Neural progenitor cell (in vitro differentiated cells): Measurements from ENCODE around the gene EYS. TPM values are rescaled to one million over a fixed set of nuclear protein-coding genes. Genes with fewer than 3 reads are reported as not detected.

Experiments used
- DNase-seq: peaks from one replicate; pipeline ENCODE4 v3.0.0-alpha.2; 2016; ENCODE audit warnings: low spot score
- H2AFZ ChIP-seq: fragments of 200-600 bp; sonication (generic); replicated peaks from 2 replicates; pipeline ENCODE4 v1.6.1; 2016; ENCODE audit warnings: antibody characterized with exemption
- H3F3A ChIP-seq: fragments of 200-600 bp; sonication (generic); 2 replicates; pipeline ENCODE4 v1.6.1; 2016; ENCODE audit warnings: antibody characterized with exemption, low read depth
- H3K27ac ChIP-seq: fragments of 200-600 bp; sonication (generic); 2 replicates; pipeline ENCODE4 v1.5.1; 2016; ENCODE audit warnings: mild to moderate bottlenecking
- H3K27me3 ChIP-seq: fragments of 200-600 bp; sonication (generic); 2 replicates; pipeline ENCODE4 v1.6.1; 2016; ENCODE audit warnings: mild to moderate bottlenecking, moderate library complexity
- H3K36me3 ChIP-seq: fragments of 200-600 bp; sonication (generic); 2 replicates; pipeline ENCODE4 v1.5.1; 2016
- H3K4me1 ChIP-seq: fragments of 200-600 bp; sonication (generic); 2 replicates; pipeline ENCODE4 v1.6.1; 2016; ENCODE audit warnings: mixed run types
- H3K4me2 ChIP-seq: fragments of 200-600 bp; sonication (generic); 2 replicates; pipeline ENCODE4 v1.6.1; 2016
- H3K4me3 ChIP-seq: fragments of 200-600 bp; sonication (generic); 2 replicates; pipeline ENCODE4 v1.5.1; 2016
- H3K79me2 ChIP-seq: fragments of 200-600 bp; sonication (generic); 2 replicates; pipeline ENCODE4 v1.6.1; 2016; ENCODE audit warnings: low read depth
- H3K9ac ChIP-seq: fragments of 200-600 bp; sonication (generic); 2 replicates; pipeline ENCODE4 v1.6.1; 2016
- H3K9me3 ChIP-seq: fragments of 200-600 bp; sonication (generic); 2 replicates; pipeline ENCODE4 v1.5.1; 2016; ENCODE audit warnings: low read depth
- H4K20me1 ChIP-seq: fragments of 200-600 bp; sonication (generic); 2 replicates; pipeline ENCODE4 v1.6.1; 2016; ENCODE audit warnings: low read depth
- H3K27ac Mint-ChIP-seq: 3 replicates; pipeline ENCODE4 v1.8.0; 2021; ENCODE audit warnings: mixed read lengths
- H3K27me3 Mint-ChIP-seq: 2 replicates; pipeline ENCODE4 v1.8.0; 2022; ENCODE audit warnings: low read depth, mild to moderate bottlenecking, inconsistent platforms, moderate library complexity, mixed read lengths; ENCODE audit not compliant: insufficient read depth
- H3K36me3 Mint-ChIP-seq: 3 replicates; pipeline ENCODE4 v1.8.0; 2021; ENCODE audit warnings: mixed read lengths
- H3K4me1 Mint-ChIP-seq: 3 replicates; pipeline ENCODE4 v1.8.0; 2021; ENCODE audit warnings: mixed read lengths
- H3K4me3 Mint-ChIP-seq: 3 replicates; pipeline ENCODE4 v1.8.0; 2021; ENCODE audit warnings: mild to moderate bottlenecking, moderate library complexity, mixed read lengths
- H3K9me3 Mint-ChIP-seq: 3 replicates; pipeline ENCODE4 v1.8.0; 2020; ENCODE audit warnings: mixed read lengths
- EZH2 ChIP-seq: fragments of 200-600 bp; sonication (generic); IDR thresholded peaks from 2 replicates; pipeline ENCODE4 v1.6.1; 2017; ENCODE audit warnings: antibody characterized with exemption, mild to moderate bottlenecking, moderate library complexity
- EZH2phosphoT487 ChIP-seq: fragments of 200-600 bp; sonication (generic); IDR thresholded peaks from 2 replicates; pipeline ENCODE4 v1.6.1; 2017; ENCODE audit warnings: antibody characterized with exemption
- total RNA-seq: library from RNA; depleted of rRNA; stranded (reverse); fragments of >200 nt; gene quantifications from 2 replicates; pipeline ENCODE4 v1.2.3, GENCODE V29; 2015; ENCODE audit warnings: low replicate concordance
- TF ChIP-seq, protein P1 (sequence below): fragments of 200-600 bp; sonication (generic); IDR thresholded peaks from 2 replicates; pipeline ENCODE4 v1.5.1; 2017; ENCODE audit warnings: antibody characterized with exemption, mild to moderate bottlenecking

Gene EYS
- total RNA-seq, 1 donor from 2014 or later = not detected

- Mint-ChIP-seq H3K4me3 (no peak overlapping the region), H3K9me3 (no peaks in the 10 kb centered on the region), H3K36me3 (no peaks in the 10 kb centered on the region), H3K4me1 (no peaks in the 10 kb centered on the region), H3K27ac (no peak overlapping the region), H3K27me3 (no peaks in the 10 kb centered on the region)
- Histone ChIP-seq H2AFZ (no peak overlapping the region), H3K79me2 (no peaks in the 10 kb centered on the region), H3K4me2 (no peak overlapping the region), H3F3A (no peaks in the 10 kb centered on the region), H3K4me3 (no peak overlapping the region), H3K27ac (no peak overlapping the region), H3K27me3 (no peaks in the 10 kb centered on the region), H3K4me1 (no peaks in the 10 kb centered on the region), H3K9me3 (no peaks in the 10 kb centered on the region), H3K9ac (no peak overlapping the region), H4K20me1 (no peaks in the 10 kb centered on the region), H3K36me3 (no peaks in the 10 kb centered on the region)
- TF ChIP-seq, protein P1, sequence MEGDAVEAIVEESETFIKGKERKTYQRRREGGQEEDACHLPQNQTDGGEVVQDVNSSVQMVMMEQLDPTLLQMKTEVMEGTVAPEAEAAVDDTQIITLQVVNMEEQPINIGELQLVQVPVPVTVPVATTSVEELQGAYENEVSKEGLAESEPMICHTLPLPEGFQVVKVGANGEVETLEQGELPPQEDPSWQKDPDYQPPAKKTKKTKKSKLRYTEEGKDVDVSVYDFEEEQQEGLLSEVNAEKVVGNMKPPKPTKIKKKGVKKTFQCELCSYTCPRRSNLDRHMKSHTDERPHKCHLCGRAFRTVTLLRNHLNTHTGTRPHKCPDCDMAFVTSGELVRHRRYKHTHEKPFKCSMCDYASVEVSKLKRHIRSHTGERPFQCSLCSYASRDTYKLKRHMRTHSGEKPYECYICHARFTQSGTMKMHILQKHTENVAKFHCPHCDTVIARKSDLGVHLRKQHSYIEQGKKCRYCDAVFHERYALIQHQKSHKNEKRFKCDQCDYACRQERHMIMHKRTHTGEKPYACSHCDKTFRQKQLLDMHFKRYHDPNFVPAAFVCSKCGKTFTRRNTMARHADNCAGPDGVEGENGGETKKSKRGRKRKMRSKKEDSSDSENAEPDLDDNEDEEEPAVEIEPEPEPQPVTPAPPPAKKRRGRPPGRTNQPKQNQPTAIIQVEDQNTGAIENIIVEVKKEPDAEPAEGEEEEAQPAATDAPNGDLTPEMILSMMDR = no peak
- no peak for TF ChIP-seq EZH2phosphoT487
- no peak for TF ChIP-seq EZH2
- DNase-seq = no peak
Observed at GRCh38 chr6:65155083-65155482, 551.9 kb downstream of the EYS start.

DNA sequence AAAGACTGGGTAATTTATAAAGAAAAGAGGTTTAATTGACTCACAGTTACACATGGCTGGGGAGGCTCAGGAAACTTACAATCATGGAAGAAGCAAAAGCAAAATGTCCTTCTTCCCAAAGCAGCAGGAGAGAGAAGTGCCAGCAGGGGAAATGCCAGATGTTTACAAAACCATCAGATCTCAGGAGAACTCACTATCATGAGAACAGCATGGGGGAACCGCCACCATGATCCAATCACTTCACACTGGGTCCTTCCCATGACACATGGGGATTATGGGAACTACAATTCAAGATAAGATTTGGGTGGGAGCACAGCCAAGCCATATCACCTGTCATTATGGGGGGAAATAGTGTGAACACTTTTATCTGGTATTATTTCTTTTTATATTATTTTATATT lies 557.2 kb downstream of the EYS start:
- Histone ChIP-seq H3K4me2 (no peak overlapping the region), H3K27me3 (no peaks in the 10 kb centered on the region), H3F3A (no peaks in the 10 kb centered on the region), H3K27ac (no peak overlapping the region), H3K4me1 (no peaks in the 10 kb centered on the region), H4K20me1 (no peaks in the 10 kb centered on the region), H2AFZ (no peak overlapping the region), H3K36me3 (no peaks in the 10 kb centered on the region), H3K9ac (no peak overlapping the region), H3K4me3 (no peak overlapping the region), H3K9me3 (no peaks in the 10 kb centered on the region), H3K79me2 (no peaks in the 10 kb centered on the region)
- no peaks in the 10 kb centered on the region for H3K36me3 Mint-ChIP-seq
- no peaks in the 10 kb centered on the region for H3K4me1 Mint-ChIP-seq
- H3K27ac Mint-ChIP-seq = no peak overlapping the region
- no peak overlapping the region for H3K4me3 Mint-ChIP-seq
- H3K9me3 Mint-ChIP-seq = peaks cover 9% of the 10 kb centered on the region
- TF ChIP-seq, protein P1 = no peak
- no peak for TF ChIP-seq EZH2phosphoT487
- TF ChIP-seq EZH2 = no peak
- H3K27me3 Mint-ChIP-seq = no peaks in the 10 kb centered on the region
- DNase-seq = no peak

DNA sequence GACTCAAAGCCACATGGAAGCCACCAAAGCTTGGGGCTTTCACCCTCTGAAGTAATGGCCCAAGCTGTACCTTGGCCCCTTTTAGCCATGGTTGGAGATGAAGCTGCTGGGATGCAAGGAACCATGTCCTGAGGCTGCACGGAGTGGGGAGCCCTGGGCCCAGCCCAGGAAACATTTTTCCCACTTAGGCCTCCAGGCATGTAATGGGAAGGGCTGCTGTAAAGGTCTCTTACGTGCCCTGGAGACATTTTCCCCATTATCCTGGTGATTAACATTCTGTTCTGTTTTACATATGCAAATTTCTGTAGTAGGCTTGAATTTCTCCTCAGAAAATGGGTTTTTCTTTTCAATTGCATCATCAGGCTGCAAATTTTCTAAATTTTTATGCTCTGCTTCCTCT lies 558.2 kb downstream of the EYS start:
- Histone ChIP-seq H3K4me3 (no peak overlapping the region), H3K79me2 (no peaks in the 10 kb centered on the region), H3F3A (no peaks in the 10 kb centered on the region), H3K36me3 (no peaks in the 10 kb centered on the region), H3K27ac (no peak overlapping the region), H3K9me3 (no peaks in the 10 kb centered on the region), H3K27me3 (no peaks in the 10 kb centered on the region), H3K9ac (no peak overlapping the region), H2AFZ (no peak overlapping the region), H4K20me1 (no peaks in the 10 kb centered on the region), H3K4me1 (no peaks in the 10 kb centered on the region), H3K4me2 (no peak overlapping the region)
- Mint-ChIP-seq H3K4me1 (no peaks in the 10 kb centered on the region), H3K36me3 (no peaks in the 10 kb centered on the region), H3K4me3 (no peak overlapping the region), H3K9me3 (peaks cover 9% of the 10 kb centered on the region), H3K27me3 (no peaks in the 10 kb centered on the region), H3K27ac (no peak overlapping the region)
- DNase-seq = no peak
- TF ChIP-seq EZH2phosphoT487 (no peak), EZH2 (no peak)
- TF ChIP-seq, protein P1 = no peak

- no peaks in the 10 kb centered on the region for H3K4me1 ChIP-seq
- Mint-ChIP-seq H3K4me3 (no peak overlapping the region), H3K27me3 (no peaks in the 10 kb centered on the region), H3K27ac (no peak overlapping the region), H3K36me3 (no peaks in the 10 kb centered on the region), H3K4me1 (no peaks in the 10 kb centered on the region), H3K9me3 (peaks cover 2% of the 10 kb centered on the region)
- H3K4me2 ChIP-seq = no peak overlapping the region
- no peak overlapping the region for H3K4me3 ChIP-seq
- H3F3A ChIP-seq = no peaks in the 10 kb centered on the region
- no peaks in the 10 kb centered on the region for H3K27me3 ChIP-seq
- H2AFZ ChIP-seq = no peak overlapping the region
- no peaks in the 10 kb centered on the region for H3K79me2 ChIP-seq
- H4K20me1 ChIP-seq = no peaks in the 10 kb centered on the region
- H3K9me3 ChIP-seq = no peaks in the 10 kb centered on the region
- no peak for DNase-seq
- TF ChIP-seq EZH2 (no peak), EZH2phosphoT487 (no peak)
- no peak overlapping the region for H3K27ac ChIP-seq
- H3K9ac ChIP-seq = no peak overlapping the region
- H3K36me3 ChIP-seq = no peaks in the 10 kb centered on the region
Observed at GRCh38 chr6:65135567-65135966, 571.5 kb downstream of the EYS start.
